HepG2 (cell line): ENCODE measurements around the gene CPNE2. TPM values are rescaled to one million over a fixed set of nuclear protein-coding genes. Genes with fewer than 3 reads are reported as not detected.

Experiments
- ATF1 ChIP-seq: IDR thresholded peaks from 2 replicates; pipeline ENCODE4 v1.6.1; 2016; ENCODE audit warnings: mild to moderate bottlenecking, control low read depth
- CBX2 ChIP-seq, 2 experiments: fragments of 200-600 bp in 1 of 2; sonication (generic); formaldehyde crosslinking in 1 of 2; IDR thresholded peaks; 2 replicates each; pipeline versions ENCODE4 v1.7.0 to v1.8.1; 2018 to 2022; ENCODE audit warnings: low read depth in 2 of 2, low read length in 1 of 2, mild to moderate bottlenecking in 1 of 2, missing genetic modification reagents in 1 of 2
- EEA1 ChIP-seq: sonication (generic); formaldehyde crosslinking; IDR thresholded peaks from 2 replicates; pipeline ENCODE4 v1.5.1; 2020; ENCODE audit warnings: mild to moderate bottlenecking, missing genetic modification reagents, borderline replicate concordance
- FOXJ3 ChIP-seq: sonication (generic); formaldehyde crosslinking; IDR thresholded peaks from 2 replicates; pipeline ENCODE4 v1.4.0; 2020; ENCODE audit warnings: missing genetic modification reagents, mild to moderate bottlenecking, borderline replicate concordance
- HDAC2 ChIP-seq: sonication (generic); formaldehyde crosslinking; IDR thresholded peaks from 2 replicates; pipeline ENCODE4 v1.4.0; 2020; ENCODE audit warnings: missing genetic modification reagents
- KLF9 ChIP-seq: IDR thresholded peaks from 2 replicates; pipeline ENCODE4 v1.6.1; 2016; ENCODE audit warnings: low read depth
- LBX2 ChIP-seq: sonication (generic); formaldehyde crosslinking; IDR thresholded peaks from 2 replicates; pipeline ENCODE4 v1.5.0; 2020; ENCODE audit warnings: missing genetic modification reagents, mild to moderate bottlenecking, borderline replicate concordance
- MED1 ChIP-seq: sonication (generic); formaldehyde crosslinking; IDR thresholded peaks from 2 replicates; pipeline ENCODE4 v1.4.0; 2020; ENCODE audit warnings: missing genetic modification reagents
- MED13 ChIP-seq: sonication (generic); formaldehyde crosslinking; IDR thresholded peaks from 2 replicates; pipeline ENCODE4 v1.5.0; 2020; ENCODE audit warnings: missing genetic modification reagents
- MIER3 ChIP-seq: IDR thresholded peaks from 2 replicates; pipeline ENCODE4 v1.6.1; 2016; ENCODE audit warnings: missing compliant biosample characterization, borderline replicate concordance
- NCOA1 ChIP-seq: sonication (generic); formaldehyde crosslinking; IDR thresholded peaks from 2 replicates; pipeline ENCODE4 v1.9.0; 2021; ENCODE audit warnings: missing genetic modification reagents
- PAXIP1 ChIP-seq: sonication (generic); formaldehyde crosslinking; conservative IDR thresholded peaks from 2 replicates; pipeline ENCODE4 v1.4.0; 2020; ENCODE audit warnings: mild to moderate bottlenecking, missing genetic modification reagents, moderate library complexity
- RARG ChIP-seq: sonication (generic); formaldehyde crosslinking; IDR thresholded peaks from 2 replicates; pipeline ENCODE4 v1.4.0; 2020; ENCODE audit warnings: low read depth, mild to moderate bottlenecking, missing genetic modification reagents
- RFX5 ChIP-seq: IDR thresholded peaks from 2 replicates; pipeline ENCODE4 v1.6.1; 2011; ENCODE audit warnings: low read depth, low read length, improper control_type of control experiment
- RXRA ChIP-seq: sonication (generic); formaldehyde crosslinking; IDR thresholded peaks from 2 replicates; pipeline ENCODE4 v1.5.1; 2020; ENCODE audit warnings: missing genetic modification reagents
- SP4 ChIP-seq: sonication (generic); formaldehyde crosslinking; IDR thresholded peaks from 2 replicates; pipeline ENCODE4 v1.8.1; 2023; ENCODE audit warnings: mild to moderate bottlenecking, missing genetic modification reagents
- SP5 ChIP-seq: IDR thresholded peaks from 2 replicates; pipeline ENCODE4 v1.6.1; 2016; ENCODE audit warnings: low read depth, borderline replicate concordance
- SYNCRIP ChIP-seq: fragments of 200-400 bp; formaldehyde crosslinking; IDR thresholded peaks from 2 replicates; pipeline ENCODE4 v1.6.1; 2018; ENCODE audit warnings: mild to moderate bottlenecking, low read depth, low read length; ENCODE audit not compliant: insufficient read depth
- XRCC5 ChIP-seq: fragments of 200-400 bp; formaldehyde crosslinking; optimal IDR thresholded peaks from 2 replicates; pipeline ENCODE3; 2017; ENCODE audit warnings: mild to moderate bottlenecking, low read length
- ZNF12 ChIP-seq: sonication (generic); formaldehyde crosslinking; IDR thresholded peaks from 2 replicates; pipeline ENCODE4 v1.5.0; 2020; ENCODE audit warnings: missing genetic modification reagents
- ZNF225 ChIP-seq: sonication (generic); formaldehyde crosslinking; IDR thresholded peaks from 2 replicates; pipeline ENCODE4 v1.4.0; 2020; ENCODE audit warnings: mild to moderate bottlenecking, missing genetic modification reagents
- ZNF296 ChIP-seq: sonication (generic); formaldehyde crosslinking; conservative IDR thresholded peaks from 2 replicates; pipeline ENCODE4 v1.5.0; 2020; ENCODE audit warnings: mild to moderate bottlenecking, missing genetic modification reagents
- ZNF501 ChIP-seq: sonication (generic); formaldehyde crosslinking; IDR thresholded peaks from 2 replicates; pipeline ENCODE4 v1.5.1; 2020; ENCODE audit warnings: mild to moderate bottlenecking, moderate library complexity, missing genetic modification reagents
- ZNF552 ChIP-seq: sonication (generic); formaldehyde crosslinking; IDR thresholded peaks from 2 replicates; pipeline ENCODE4 v1.9.0; 2022; ENCODE audit warnings: missing genetic modification reagents, mild to moderate bottlenecking, borderline replicate concordance
- ZNF670 ChIP-seq: sonication (generic); formaldehyde crosslinking; IDR thresholded peaks from 2 replicates; pipeline ENCODE4 v1.8.0; 2022; ENCODE audit warnings: mild to moderate bottlenecking, missing genetic modification reagents, borderline replicate concordance
- ZNF678 ChIP-seq: sonication (generic); formaldehyde crosslinking; IDR thresholded peaks from 2 replicates; pipeline ENCODE4 v1.4.0; 2020; ENCODE audit warnings: mild to moderate bottlenecking, missing genetic modification reagents
- ZNF792 ChIP-seq: IDR thresholded peaks from 2 replicates; pipeline ENCODE4 v1.6.1; 2016
- ZSCAN9 ChIP-seq: IDR thresholded peaks from 2 replicates; pipeline ENCODE4 v1.6.1; 2016; ENCODE audit warnings: borderline replicate concordance
- polyA plus RNA-seq, 8 experiments: library from polyadenylated mRNA; depleted of rRNA in 3 of 8; stranded (reverse) in 7 of 8; unstranded in 1 of 8; fragments of >200 nt; fragmentation: Illumina TruSeq in 4 of 8; extraction: Trizol in 4 of 8; gene quantifications; 2 replicates each; pipeline versions ENCODE4 v1.2.1 to v1.2.3, GENCODE V29; 2011 to 2016; ENCODE audit warnings: low read depth in 4 of 8, missing spikeins in 1 of 8, mixed read lengths in 1 of 8; ENCODE audit not compliant: insufficient read depth in 1 of 8
- total RNA-seq, 5 experiments: library from RNA; depleted of rRNA; stranded (reverse); fragments of >200 nt; fragmentation: Illumina TruSeq; extraction: Trizol; gene quantifications; 2 replicates each; pipeline ENCODE4 v1.2.3, GENCODE V29; 2016; ENCODE audit warnings: low read depth in 1 of 5

CPNE2 gene
- total and polyA plus RNA-seq, 2 of the 13 experiments (the other 11 are each of a cell fraction or from before 2014, with no cell fraction given), result 10.6 to 23.3 TPM

- TF ChIP-seq LBX2 (CRISPR knock-in tag) (peak; percentile 81; the same call in 1 of the 2 replicates), XRCC5 (no peak), ZNF670 (CRISPR knock-in tag) (peak; percentile 87), ZNF225 (peak; percentile 99), PAXIP1 (CRISPR knock-in tag) (no peak), MED13 (CRISPR knock-in tag) (no peak), MIER3 (no peak), ZNF552 (peak; percentile 21; the same call in 1 of the 2 replicates), SYNCRIP (no peak), SP5 (CRISPR knock-in tag) (peak; percentile 58; the same call in 1 of the 2 replicates), SP4 (CRISPR knock-in tag) (peak; percentile 85; the same call in 1 of the 2 replicates), KLF9 (CRISPR knock-in tag) (0 out of 2 replicates have a peak, but pooled peaks have one; percentile 12), ZNF12 (CRISPR knock-in tag) (peak; percentile 71), RXRA (peak; percentile 71; the same call in 1 of the 2 replicates), ZNF296 (no peak), RARG (CRISPR knock-in tag) (peak; percentile 77; the same call in 1 of the 2 replicates), EEA1 (peak; percentile 78; the same call in 1 of the 2 replicates), NCOA1 (CRISPR knock-in tag) (0 out of 2 replicates have a peak, but pooled peaks have one; percentile 67), ZSCAN9 (CRISPR knock-in tag) (peak; percentile 28), ZNF792 (CRISPR knock-in tag) (peak; percentile 87; the same call in 1 of the 2 replicates), ATF1 (CRISPR knock-in tag) (peak; percentile 88), ZNF501 (peak; percentile 70), ZNF678 (CRISPR knock-in tag) (peak; percentile 85), HDAC2 (CRISPR knock-in tag) (peak; percentile 79), FOXJ3 (CRISPR knock-in tag) (peak; percentile 7; the same call in 1 of the 2 replicates), RFX5 (0 out of 2 replicates have a peak, but pooled peaks have one; percentile 52), MED1 (CRISPR knock-in tag) (peak; percentile 53), CBX2 (IDR thresholded peaks at IDR 0.05; ENCODE audit: low read depth, low read length) (no peak), CBX2 (CRISPR knock-in tag; IDR thresholded peaks at IDR 0.05; ENCODE audit: low read depth) (0 out of 2 replicates have a peak, but pooled peaks have one; percentile 90)
These were observed 93.8 kb downstream of the CPNE2 start, which contains the start of the genes PSME3IP1 and RSPRY1 (continued) for GRCh38 chr16:57185945-57186871.
